Esophagus muscularis mucosa (tissue), 4 donors: ENCODE measurements around the gene KCNAB2. TPM values are rescaled to one million over a fixed set of nuclear protein-coding genes. Genes with fewer than 3 reads are reported as not detected.

Source experiments
- DNase-seq: peaks from one replicate; pipeline ENCODE4 v3.0.0-alpha.2; 2017; ENCODE audit errors: extremely low spot score
- H3K27ac ChIP-seq, 4 donors: fragments of 200-600 bp; sonication (generic); replicated peaks in 1 of 4; 1 replicate in 3 of 4; 2 replicates in 1 of 4; pipeline ENCODE4 v1.5.1; 2016 to 2019; ENCODE audit warnings: mild to moderate bottlenecking in 1 of 4
- H3K27me3 ChIP-seq, 4 donors: fragments of 200-600 bp; sonication (generic); one replicate each; pipeline versions ENCODE4 v1.5.1 to v1.6.0; 2016 to 2019
- H3K36me3 ChIP-seq, 4 donors: fragments of 200-600 bp; sonication (generic); one replicate each; pipeline ENCODE4 v1.5.1; 2016 to 2019
- H3K4me1 ChIP-seq, 4 donors: fragments of 200-600 bp; sonication (generic); one replicate each; pipeline ENCODE4 v1.5.1; 2016 to 2019
- H3K4me3 ChIP-seq, 4 donors: fragments of 200-600 bp; sonication (generic); 1 replicate in 2 of 4; 2 replicates in 2 of 4; pipeline ENCODE4 v1.5.1; 2016 to 2019; ENCODE audit warnings: mild to moderate bottlenecking in 4 of 4, moderate library complexity in 1 of 4
- H3K9me3 ChIP-seq, 4 donors: fragments of 200-600 bp; sonication (generic); 1 replicate in 3 of 4; 2 replicates in 1 of 4; pipeline ENCODE4 v1.5.1; 2016 to 2019
- CTCF ChIP-seq, 3 experiments: fragments of 200-600 bp in 2 of 3; fragments of 450-650 bp in 1 of 3; sonication (generic) in 2 of 3; IDR thresholded peaks; one replicate each; pipeline ENCODE4 v1.5.1; 2017 to 2019; ENCODE audit warnings: antibody characterized with exemption in 3 of 3, mild to moderate bottlenecking in 2 of 3, moderate library complexity in 1 of 3
- EP300 ChIP-seq: sonication (generic); formaldehyde crosslinking; IDR thresholded peaks from one replicate; pipeline ENCODE4 v1.6.1; 2017; ENCODE audit warnings: antibody characterized with exemption
- POLR2A ChIP-seq: fragments of 450-650 bp; IDR thresholded peaks from one replicate; pipeline ENCODE4 v1.6.1; 2017; ENCODE audit warnings: antibody characterized with exemption, moderate library complexity, mild to moderate bottlenecking, low read depth
- POLR2AphosphoS5 ChIP-seq, 2 donors: sonication (generic); formaldehyde crosslinking; IDR thresholded peaks; one replicate each; pipeline ENCODE4 v1.6.1; 2017; ENCODE audit warnings: antibody characterized with exemption in 2 of 2
- WGBS: methylation state at CpG from one replicate; pipeline ENCODE4 v1.1.5; 2018; 5-methylcytosine and 5-hydroxymethylcytosine counted together
- intact Hi-C: fragments of 100-400 bp; cut with DNase I; formaldehyde crosslinking; loops from one replicate; pipeline ENCODE4 v1.15.1; 2023
- total RNA-seq, 4 donors: library from RNA; depleted of rRNA; stranded (reverse); fragments of >200 nt; gene quantifications; one replicate each; pipeline versions ENCODE4 v1.1.0 to v1.2.1, GENCODE V29; 2016

The KCNAB2 gene
- total RNA-seq, 4 donors from 2014 or later, result 10.4 to 19.3 (median 13.2) TPM

- Histone ChIP-seq H3K36me3 (peaks cover 0 to 2% (median 0%) of the 10 kb centered on the region in 4 donors), H3K27me3 (peaks cover 0 to 6% (median 0%) of the 10 kb centered on the region in 4 donors), H3K4me3 (no peak overlapping the region), H3K9me3 (no peaks in the 10 kb centered on the region), H3K4me1 (peaks cover 0 to 8% (median 0%) of the 10 kb centered on the region in 4 donors), H3K27ac (no peak overlapping the region)
- no peak for DNase-seq
- intact Hi-C loops, result no loop called here
- TF ChIP-seq POLR2A (no peak), EP300 (no peak), CTCF (IDR thresholded peaks at IDR 0.05) (no peak), POLR2AphosphoS5 (IDR thresholded peaks at IDR 0.05) (no peak)
- WGBS, result 63% methylated on average over 19 of the region's 28 CpGs
Observed at GRCh38 chr1:6065093-6065858, 19.6 kb downstream of the KCNAB2 start.

- intact Hi-C loops, result no loop called here
- H3K4me1 ChIP-seq, result peaks cover 0 to 8% (median 0%) of the 10 kb centered on the region in 4 donors
- H3K27me3 ChIP-seq, result peaks cover 0 to 6% (median 0%) of the 10 kb centered on the region in 4 donors
- TF ChIP-seq POLR2A (no peak), EP300 (no peak), POLR2AphosphoS5 (IDR thresholded peaks at IDR 0.05) (no peak), CTCF (IDR thresholded peaks at IDR 0.05) (no peak)
- DNase-seq, result no peak
- H3K9me3 ChIP-seq, result no peaks in the 10 kb centered on the region
- H3K4me3 ChIP-seq, result no peak overlapping the region
- WGBS, result 84% methylated on average over 2 of the region's 8 CpGs
- H3K36me3 ChIP-seq, result no peaks in the 10 kb centered on the region
- H3K27ac ChIP-seq, result no peak overlapping the region
Observed at GRCh38 chr1:6066680-6067079, 21.0 kb downstream of the KCNAB2 start.

GRCh38 chr1:6068073-6068472, 22.4 kb downstream of the KCNAB2 start:
- Histone ChIP-seq H3K27me3 (peaks cover 0 to 6% (median 0%) of the 10 kb centered on the region in 4 donors), H3K9me3 (no peaks in the 10 kb centered on the region), H3K4me1 (peaks cover 0 to 8% (median 0%) of the 10 kb centered on the region in 4 donors), H3K36me3 (no peaks in the 10 kb centered on the region), H3K4me3 (no peak overlapping the region), H3K27ac (no peak overlapping the region)
- no peak for TF ChIP-seq POLR2AphosphoS5 (IDR thresholded peaks at IDR 0.05)
- TF ChIP-seq EP300, result no peak
- no peak for TF ChIP-seq POLR2A
- no peak for TF ChIP-seq CTCF (IDR thresholded peaks at IDR 0.05)
- intact Hi-C loops, result no loop called here
- 84% methylated on average over 5 of the region's 5 CpGs for WGBS
- DNase-seq, result no peak

DNA sequence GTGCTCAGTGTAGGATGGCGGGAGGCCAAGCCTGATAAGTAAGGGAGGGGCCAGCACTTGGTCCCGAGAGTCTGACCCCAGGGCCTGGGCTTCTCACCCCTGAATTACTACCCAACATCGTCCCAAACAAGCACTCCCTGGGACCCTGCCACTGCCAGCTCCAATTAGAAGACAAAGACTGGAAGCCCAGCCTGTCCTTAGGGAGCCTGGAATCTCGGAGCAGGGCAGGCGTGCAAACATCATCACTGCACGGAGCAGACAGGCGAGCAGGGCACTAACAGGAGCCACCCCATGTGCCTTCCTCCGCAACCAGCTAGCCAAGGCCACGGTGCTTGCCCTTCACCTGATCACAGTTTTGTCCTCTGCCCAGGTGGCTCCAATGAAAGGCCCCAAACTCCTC, 23.2 kb downstream of the KCNAB2 start:
- H3K36me3 ChIP-seq, result peaks cover 0 to 4% (median under 1%) of the 10 kb centered on the region in 4 donors
- WGBS, result 80% methylated on average over 3 of the region's 9 CpGs
- no peak for DNase-seq
- no peak overlapping the region for H3K27ac ChIP-seq
- TF ChIP-seq POLR2AphosphoS5 (IDR thresholded peaks at IDR 0.05), result no peak
- no peak for TF ChIP-seq CTCF (IDR thresholded peaks at IDR 0.05)
- no peaks in the 10 kb centered on the region for H3K9me3 ChIP-seq
- H3K4me3 ChIP-seq, result no peak overlapping the region
- H3K4me1 ChIP-seq, result peaks cover 0 to 8% (median 0%) of the 10 kb centered on the region in 4 donors
- H3K27me3 ChIP-seq, result peaks cover 0 to 6% (median 0%) of the 10 kb centered on the region in 4 donors
- intact Hi-C loops, result no loop called here

DNA sequence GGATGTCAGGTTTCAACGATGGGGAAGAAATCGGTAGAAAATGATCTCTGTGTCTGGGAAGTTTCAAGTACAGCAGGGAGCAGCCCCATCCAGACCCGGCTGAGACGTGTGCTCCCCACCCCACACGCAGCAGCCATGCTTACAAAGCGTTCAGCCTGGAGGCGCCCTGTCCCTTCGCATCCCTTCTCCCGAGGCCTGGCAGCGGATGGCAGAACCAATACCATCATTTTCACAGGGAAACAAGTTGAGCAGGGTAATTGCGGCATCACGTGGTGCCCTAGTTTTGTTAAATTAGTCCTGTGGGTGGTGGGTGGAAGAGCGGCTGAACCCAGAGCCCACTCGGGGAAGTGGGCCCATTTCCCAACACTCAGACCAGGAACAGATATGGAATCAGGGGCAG, 23.9 kb downstream of the KCNAB2 start:
- Histone ChIP-seq H3K4me1 (peaks cover 0 to 8% (median 0%) of the 10 kb centered on the region in 4 donors), H3K9me3 (no peaks in the 10 kb centered on the region), H3K36me3 (peaks cover 0 to 5% (median 2%) of the 10 kb centered on the region in 4 donors), H3K27ac (no peak overlapping the region), H3K27me3 (no peaks in the 10 kb centered on the region), H3K4me3 (no peak overlapping the region)
- intact Hi-C loops, result no loop called here
- 70% methylated on average over 5 of the region's 14 CpGs for WGBS
- TF ChIP-seq CTCF (IDR thresholded peaks at IDR 0.05), result no peak
- TF ChIP-seq EP300, result no peak
- no peak for TF ChIP-seq POLR2AphosphoS5 (IDR thresholded peaks at IDR 0.05)
- no peak for TF ChIP-seq POLR2A
- no peak for DNase-seq
